Heart right ventricle (tissue), 16 donors: ENCODE measurements around the gene TSPO. TPM values are rescaled to one million over a fixed set of nuclear protein-coding genes. Genes with fewer than 3 reads are reported as not detected.
"Not testable (repeated sequence)": the region's sequence is repeated elsewhere in the genome, so short reads cannot be mapped to it uniquely, and the experiment has no call there.

Experiments
- ATAC-seq, 8 donors: fragments of 200-7000 bp; cut with Tn5 transposase; one replicate each; pipeline ENCODE4 v1.9.1; 2020; ENCODE audit warnings: mild to moderate bottlenecking in 8 of 8, moderate library complexity in 8 of 8, moderate number of reproducible peaks in 1 of 8
- DNase-seq, 2 donors: peaks; one replicate each; pipeline ENCODE4 v3.0.0-alpha.2; 2020
- H3K27ac ChIP-seq, 10 donors: fragments of 200-600 bp; sonication (generic) in 2 of 10; one replicate each; pipeline versions ENCODE4 v1.5.0 to v1.8.0; 2020 to 2022; ENCODE audit warnings: mild to moderate bottlenecking in 3 of 10
- H3K27me3 ChIP-seq, 7 donors: fragments of 200-600 bp; one replicate each; pipeline ENCODE4 v1.8.0; 2021 to 2022; ENCODE audit warnings: mild to moderate bottlenecking in 2 of 7
- H3K36me3 ChIP-seq, 9 donors: fragments of 200-600 bp; sonication (generic) in 1 of 9; one replicate each; pipeline versions ENCODE4 v1.5.0 to v1.8.0; 2020 to 2022; ENCODE audit warnings: mild to moderate bottlenecking in 2 of 9
- H3K4me1 ChIP-seq, 9 donors: fragments of 200-600 bp; sonication (generic) in 1 of 9; one replicate each; pipeline versions ENCODE4 v1.5.0 to v1.8.0; 2020 to 2022; ENCODE audit warnings: mild to moderate bottlenecking in 4 of 9
- H3K4me3 ChIP-seq, 10 donors: fragments of 200-600 bp; sonication (generic) in 2 of 10; one replicate each; pipeline versions ENCODE4 v1.5.0 to v1.8.0; 2020 to 2022; ENCODE audit warnings: mild to moderate bottlenecking in 7 of 10, moderate library complexity in 2 of 10
- H3K9me3 ChIP-seq, 11 donors: fragments of 200-600 bp in 10 of 11; sonication (generic) in 2 of 11; one replicate each; pipeline versions ENCODE4 v1.5.0 to v1.8.0; 2013 to 2022; ENCODE audit warnings: mild to moderate bottlenecking in 2 of 11, control low read depth in 1 of 11, moderate library complexity in 1 of 11
- CTCF ChIP-seq, 9 donors: fragments of 200-600 bp; sonication (generic) in 2 of 9; IDR thresholded peaks; one replicate each; pipeline versions ENCODE4 v1.5.0 to v1.8.0; 2021 to 2022; ENCODE audit warnings: antibody characterized with exemption in 9 of 9, mild to moderate bottlenecking in 5 of 9, moderate library complexity in 1 of 9
- WGBS, 2 donors: extraction: QIAGEN DNeasy Blood & Tissue Kit; methylation state at CpG; one replicate each; pipeline ENCODE4 v1.1.7; 2013; ENCODE audit warnings: inconsistent platforms in 1 of 2; 5-methylcytosine and 5-hydroxymethylcytosine counted together
- intact Hi-C, 10 donors: fragments of 100-400 bp; cut with DNase I; formaldehyde crosslinking; loops; one replicate each; pipeline versions ENCODE4 v1.11.1 to v1.14.2; 2022
- long read RNA-seq, 3 donors: library from polyadenylated mRNA; unstranded; transcript quantifications; one replicate each; pipeline ENCODE4 v2.0.0, GENCODE V29; 2020 to 2021
- polyA plus RNA-seq, 2 donors: library from polyadenylated mRNA; stranded (reverse); fragments of 200-250 nt; gene quantifications; one replicate each; pipeline ENCODE4 v1.2.3, GENCODE V29; 2013
- total RNA-seq, 10 donors: library from RNA; stranded (reverse); fragmentation: NEBNext Ultra II Directional in 3 of 10; extraction: Animal tissue kit (Norgen Biotek cat#: 25700) in 3 of 10; gene quantifications; one replicate each; pipeline versions ENCODE4 v1.2.1 to v1.2.4, GENCODE V29; 2021 to 2023
- donor health status: Arrhythmogenic right ventricular cardiomyopathy.
- donor health status: ischemic (EF 13 %, LVEDD 7.1; RV severe dilation, severe dysfunction).
- donor health status: healthy with polysubstance abuse.
- donor health status: DM: no; HTN: yes; CAD: no.
- donor health status: DM: no; HTN: no; CAD: no.
- donor health status: ischemic (EF 25% LVEDD 6.9; RV normal size, moderate dysfunction).
- donor health status: ischemic (EF 25% LVEDD 5.7; RV mildly dilated, moderate dysfunction).
- donor health status: healthy.
- donor health status: DM: yes; HTN: yes; CAD: no.
- donor health status: Ischemic cardiomyopathy.
- donor health status: ischemic (EF 35%, LVEDD 5.7; RV mildly dilated, moderate dysfunction).
- donor health status: nonischemic (EF 11% LVEDD 7.7; RV severe dilation, severe dysfunction).
- donor health status: DM: yes; HTN: yes; CAD: no.
- donor health status: PGD.
- donor health status: ischemic (EF 29% LVEDD 5.4; RV normal size, mild dysfunction).
- donor health status: nonischemic (EF 23%, LVEDD 6.1; RV moderate dilation, normal function).

Gene TSPO
- 100 to 1,000 TPM in 4 of 10 donors, 10 to 100 TPM in 6; 84.7 to 173 (median 99.0) TPM for total RNA-seq
- 100 to 1,000 TPM; 231 to 258 TPM for polyA plus RNA-seq
- long read RNA-seq, donor 1, transcript TSPO-202 (4 exons, 881 nt) = major isoform, 89 of 149 reads
- long read RNA-seq, donor 1, partial matches to known transcripts = 51 of 149 reads
- long read RNA-seq, donor 1, other reads (novel, unspliced or antisense) = 7 of 149 reads
- long read RNA-seq, donor 2, transcript TSPO-202 (4 exons, 881 nt) = major isoform, 93 of 171 reads
- long read RNA-seq, donor 2, partial matches to known transcripts = 71 of 171 reads
- long read RNA-seq, donor 2, other reads (novel, unspliced or antisense) = 4 of 171 reads
- long read RNA-seq, donor 3, transcript TSPO-202 (4 exons, 881 nt) = major isoform, 41 of 49 reads
- long read RNA-seq, donor 3, partial matches to known transcripts = 5 of 49 reads
- long read RNA-seq, donor 3, other reads (novel, unspliced or antisense) = 2 of 49 reads

GRCh38 chr22:43151251-43152002, at the start of gene TSPO:
Gene TSPO (plus strand): TSS chr22:43151559. CDS start chr22:43159239, 7,680 bp downstream.
- DNase-seq (peak; percentile 78 to 89), ATAC-seq (peak; percentile 79 to 92 (median 85))
- Histone ChIP-seq H3K9me3 (no peaks in the 10 kb centered on the region), H3K27ac (peak within 1 kb of the TSS; percentile 38 to 97 (median 90)), H3K36me3 (peaks cover 0 to 17% (median 0%) of the 10 kb centered on the region in 9 donors), H3K4me3 (peak within 1 kb of the TSS; percentile 58 to 97 (median 78)), H3K27me3 (no peaks in the 10 kb centered on the region), H3K4me1 (peaks cover 7 to 77% (median 23%) of the 10 kb centered on the region in 9 donors)
- WGBS, 2 donors = 1 to 2% methylated on average over 69 to 75 of the region's 75 CpGs
- intact Hi-C loops = no loop called here
- peak in 2 of 9 donors; percentile 4 to 9 for TF ChIP-seq CTCF (IDR thresholded peaks at IDR 0.05)

GRCh38 chr22:43104056-43104625, 47.2 kb upstream of the TSPO start:
- H3K4me3 ChIP-seq, intact Hi-C loops, DNase-seq, H3K27me3 ChIP-seq, H3K36me3 ChIP-seq, ATAC-seq, H3K9me3 ChIP-seq: not testable (repeated sequence)
- WGBS, 2 donors = 42 to 50% methylated on average over 15 of the region's 15 CpGs
- Histone ChIP-seq H3K27ac (peak overlapping the region in 2 of 10 donors; percentile 29 to 30), H3K4me1 (peaks cover 0 to 39% (median 12%) of the 10 kb centered on the region in 9 donors)

- H3K27ac ChIP-seq, intact Hi-C loops, H3K9me3 ChIP-seq, H3K4me3 ChIP-seq, ATAC-seq, H3K36me3 ChIP-seq, H3K27me3 ChIP-seq, DNase-seq: not testable (repeated sequence)
- 98 to 100% methylated on average over 3 of the region's 3 CpGs for WGBS, 2 donors
- peaks cover 0 to 35% (median 13%) of the 10 kb centered on the region in 9 donors for H3K4me1 ChIP-seq
These were observed 46.4 kb upstream of the TSPO start for GRCh38 chr22:43104950-43105349.

GRCh38 chr22:43106302-43106701, 45.1 kb upstream of the TSPO start:
- ATAC-seq (no peak), DNase-seq (no peak)
- TF ChIP-seq CTCF (IDR thresholded peaks at IDR 0.05) = no peak
- intact Hi-C loops = no loop called here
- no peaks in the 10 kb centered on the region for H3K36me3 ChIP-seq
- H3K4me1 ChIP-seq = peaks cover 8 to 36% (median 23%) of the 10 kb centered on the region in 9 donors
- WGBS, 2 donors = 90 to 94% methylated on average over 8 of the region's 8 CpGs
- H3K9me3 ChIP-seq = no peaks in the 10 kb centered on the region
- peaks cover 0 to 21% (median 11%) of the 10 kb centered on the region in 7 donors for H3K27me3 ChIP-seq
- no peak overlapping the region for H3K4me3 ChIP-seq
- no peak overlapping the region for H3K27ac ChIP-seq

GRCh38 chr22:43109511-43109910, 41.8 kb upstream of the TSPO start:
- intact Hi-C loops = no loop called here
- Histone ChIP-seq H3K27me3 (peaks cover 0 to 52% (median 33%) of the 10 kb centered on the region in 7 donors), H3K4me1 (peaks cover 9 to 25% (median 16%) of the 10 kb centered on the region in 9 donors), H3K36me3 (no peaks in the 10 kb centered on the region), H3K4me3 (no peak overlapping the region), H3K27ac (no peak overlapping the region), H3K9me3 (no peaks in the 10 kb centered on the region)
- no peak for TF ChIP-seq CTCF (IDR thresholded peaks at IDR 0.05)
- DNase-seq (no peak), ATAC-seq (no peak)
- WGBS, 2 donors = 58 to 59% methylated on average over 5 of the region's 5 CpGs
